Activated CD8-positive, alpha-beta memory T cell treated with anti-CD3 and anti-CD28 coated beads, Interleukin-2, amount 50 U/mL, for 1 hour (primary cell): ENCODE measurements around the gene PDIA3.
"Not testable (repeated sequence)": the region's sequence is repeated elsewhere in the genome, so short reads cannot be mapped to it uniquely, and the experiment has no call there.

Experiments
- DNase-seq: peaks from one replicate; pipeline ENCODE4 v3.0.0-alpha.2; 2020; ENCODE audit errors: extremely low read depth

The PDIA3 gene

DNA sequence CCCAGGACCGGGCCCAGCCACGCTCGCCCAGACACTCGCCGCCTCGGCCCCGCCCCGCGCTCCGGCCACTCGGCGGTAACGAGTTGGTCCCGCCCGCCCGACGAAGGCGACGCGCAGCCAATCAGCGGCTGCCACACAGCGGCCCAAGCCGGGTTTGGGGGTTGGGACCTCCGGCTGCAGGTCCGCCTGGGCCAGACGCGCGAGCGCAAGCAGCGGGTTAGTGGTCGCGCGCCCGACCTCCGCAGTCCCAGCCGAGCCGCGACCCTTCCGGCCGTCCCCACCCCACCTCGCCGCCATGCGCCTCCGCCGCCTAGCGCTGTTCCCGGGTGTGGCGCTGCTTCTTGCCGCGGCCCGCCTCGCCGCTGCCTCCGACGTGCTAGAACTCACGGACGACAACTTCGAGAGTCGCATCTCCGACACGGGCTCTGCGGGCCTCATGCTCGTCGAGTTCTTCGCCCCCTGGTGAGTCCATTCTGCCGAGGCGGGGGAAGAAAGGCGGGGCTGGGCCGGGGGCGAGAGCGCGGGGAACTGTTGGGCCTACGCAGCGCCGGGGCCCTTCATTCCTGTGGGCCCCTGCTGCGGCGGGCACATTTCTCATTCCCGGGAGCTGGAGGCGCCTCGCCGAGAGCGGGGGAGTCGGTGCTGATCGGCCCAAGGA, at the start of gene PDIA3:
TSS of gene PDIA3 (plus strand) at position 194 of the 658 bp plus-strand sequence. CDS start at position 296, 102 bp downstream.
- DNase-seq = peak; percentile 45

DNA sequence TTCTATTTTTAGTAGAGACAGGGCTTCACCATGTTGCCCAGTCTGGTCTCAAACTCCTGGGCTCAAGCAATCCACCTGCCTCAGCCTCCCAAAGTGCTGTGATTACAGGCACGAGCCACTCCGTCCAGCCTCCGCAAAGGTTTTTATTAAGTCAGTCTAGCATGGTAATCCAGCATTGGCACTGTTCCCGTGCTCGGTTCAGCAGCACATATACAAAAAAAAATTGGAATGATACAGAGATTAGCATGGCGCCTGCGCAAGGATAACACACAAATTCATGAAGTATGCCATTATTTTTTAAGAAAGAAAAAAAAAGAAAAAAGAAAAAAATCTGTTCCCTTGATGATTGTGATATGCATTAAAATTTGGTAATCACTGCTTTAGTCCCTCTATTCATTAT, 44.1 kb upstream of the PDIA3 start:
- no peak for DNase-seq

DNA sequence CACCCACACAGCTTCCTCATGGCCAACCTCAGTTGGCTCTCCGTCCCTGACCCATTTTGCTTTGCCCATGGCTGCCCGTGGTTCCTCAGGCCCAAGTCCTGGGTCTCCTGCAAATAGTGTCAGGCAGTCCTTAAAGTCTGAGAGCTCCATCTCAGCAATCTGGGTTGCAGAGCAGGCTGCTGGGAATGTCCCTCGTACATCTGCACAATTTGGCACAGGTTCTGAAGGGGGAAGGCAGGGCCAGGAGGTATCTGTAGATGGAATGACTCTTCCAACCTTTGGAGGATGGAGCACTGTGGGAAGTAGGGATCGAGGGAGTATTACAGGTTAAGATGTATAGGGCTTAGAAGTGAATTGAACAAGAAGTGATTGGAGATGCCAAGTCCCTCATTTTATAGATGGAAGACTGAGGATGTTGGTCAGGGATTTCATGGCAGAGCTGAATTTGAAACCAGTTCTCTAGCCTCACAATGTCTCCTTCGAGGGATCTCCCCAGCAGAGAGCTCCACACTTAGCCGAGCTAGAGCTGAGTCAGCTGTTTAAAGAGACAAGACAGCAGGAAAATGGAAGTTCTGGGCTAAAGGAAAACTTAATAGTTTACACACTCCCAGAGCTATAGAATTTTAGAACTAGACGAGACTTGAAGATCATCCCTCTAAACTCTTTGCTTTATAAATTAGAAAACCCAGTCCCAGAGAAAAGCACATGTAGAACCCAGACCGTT, 43.4 kb upstream of the PDIA3 start:
- no peak for DNase-seq

DNA sequence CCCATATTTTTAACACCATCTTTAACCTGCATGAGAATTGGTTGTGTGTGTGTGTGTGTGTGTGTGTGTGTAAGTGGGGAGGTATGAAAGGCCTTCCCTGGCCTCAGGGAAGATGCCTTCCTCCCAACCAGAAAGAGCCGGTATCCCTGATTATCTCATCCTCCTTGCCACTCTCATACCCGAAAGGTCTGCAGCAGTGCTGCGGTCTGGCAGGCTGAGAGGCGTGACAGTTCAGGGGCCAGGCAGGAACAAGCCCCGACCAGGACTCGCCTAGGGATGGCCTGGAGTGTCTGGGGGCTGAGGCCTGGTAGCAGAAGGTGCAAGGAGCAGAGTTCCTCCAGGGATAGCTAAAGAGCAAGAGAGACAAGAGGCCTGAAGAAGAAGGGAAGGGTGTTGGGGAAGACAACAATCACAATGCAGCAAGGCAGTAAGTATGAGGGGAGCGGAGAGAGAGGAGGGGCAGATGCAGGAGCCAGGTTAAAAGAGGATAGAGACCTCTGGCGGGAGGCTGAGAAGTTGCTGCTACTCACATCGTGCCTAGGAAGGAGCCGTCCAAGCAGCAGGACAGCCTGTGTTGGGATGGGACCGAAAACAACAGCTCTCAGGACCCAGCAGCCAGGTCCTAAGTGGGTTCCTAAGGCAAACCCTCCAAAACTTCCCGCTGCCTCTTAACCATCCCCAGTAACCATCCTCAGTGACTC, 35.7 kb upstream of the PDIA3 start:
- not testable (repeated sequence) for DNase-seq

DNA sequence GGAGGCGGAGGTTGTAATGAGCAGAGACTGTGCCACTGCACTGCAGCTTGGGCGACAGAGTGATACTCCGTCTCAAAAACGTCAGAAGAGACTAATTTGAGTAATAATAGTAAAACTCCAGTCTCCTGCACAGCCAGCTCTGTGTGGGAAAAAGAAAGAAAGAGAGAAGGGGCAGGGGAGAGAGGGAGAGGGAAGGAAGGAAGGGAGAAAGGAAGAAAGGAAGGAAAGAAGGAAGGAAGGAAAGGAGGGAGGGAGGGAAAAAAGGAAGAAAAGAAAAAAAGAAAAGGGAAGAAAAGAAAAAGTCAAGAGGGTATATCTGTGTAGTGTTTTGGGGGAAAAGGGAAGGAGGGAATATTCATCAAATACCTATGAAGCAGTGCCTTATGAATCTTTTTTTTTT, 23.1 kb upstream of the PDIA3 start:
- no peak for DNase-seq

DNA sequence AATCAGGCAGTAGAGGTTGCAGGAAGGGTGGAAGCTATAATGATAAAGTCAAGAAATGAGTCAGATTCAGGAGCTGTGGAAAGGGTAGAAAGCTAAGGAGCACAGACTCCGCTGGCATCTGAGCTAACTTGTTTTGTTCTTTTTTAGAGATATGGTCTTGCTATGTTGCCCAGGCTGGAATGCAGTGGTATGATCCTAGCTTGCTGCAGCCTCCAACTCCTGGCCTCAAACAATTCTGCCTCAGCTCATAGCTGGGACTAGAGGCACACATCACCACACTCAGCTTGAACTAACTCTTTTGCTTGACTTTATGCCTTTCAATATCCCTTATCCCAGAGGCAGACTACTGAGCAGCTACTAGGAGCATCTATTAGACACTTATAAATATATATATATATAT, 19.9 kb upstream of the PDIA3 start:
- DNase-seq = not testable (repeated sequence)

DNA sequence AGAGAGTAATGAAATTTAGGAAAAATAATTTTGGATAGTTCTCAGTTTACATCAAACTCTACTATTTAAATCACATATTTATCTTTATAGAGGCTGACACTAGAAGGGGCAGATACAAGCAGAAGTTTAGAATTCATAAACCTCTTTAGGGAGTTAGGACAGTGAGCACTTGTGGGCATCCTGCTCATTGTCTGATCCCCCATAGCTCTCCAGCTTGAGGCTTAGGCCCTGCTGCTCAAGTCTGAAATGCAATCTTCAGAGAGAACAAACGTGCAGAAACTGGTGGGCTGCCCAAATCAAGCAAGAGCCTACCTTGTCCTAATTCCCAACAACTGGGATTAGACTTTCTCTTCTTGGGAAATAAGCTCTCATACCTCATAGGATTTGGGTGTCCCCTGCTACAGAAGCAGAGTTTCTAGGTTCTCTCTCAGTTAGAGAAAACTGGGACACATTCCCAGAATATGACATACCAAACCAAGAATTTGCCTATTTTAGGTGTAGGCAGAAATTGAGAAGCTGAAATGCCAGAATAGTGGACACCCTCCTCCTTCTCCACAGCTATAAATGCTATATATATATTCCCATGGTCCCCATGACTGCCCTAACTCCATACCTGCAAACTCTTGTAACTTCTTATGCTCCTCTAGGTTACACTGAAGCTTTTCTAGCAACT, 18.0 kb upstream of the PDIA3 start:
- not testable (repeated sequence) for DNase-seq

DNA sequence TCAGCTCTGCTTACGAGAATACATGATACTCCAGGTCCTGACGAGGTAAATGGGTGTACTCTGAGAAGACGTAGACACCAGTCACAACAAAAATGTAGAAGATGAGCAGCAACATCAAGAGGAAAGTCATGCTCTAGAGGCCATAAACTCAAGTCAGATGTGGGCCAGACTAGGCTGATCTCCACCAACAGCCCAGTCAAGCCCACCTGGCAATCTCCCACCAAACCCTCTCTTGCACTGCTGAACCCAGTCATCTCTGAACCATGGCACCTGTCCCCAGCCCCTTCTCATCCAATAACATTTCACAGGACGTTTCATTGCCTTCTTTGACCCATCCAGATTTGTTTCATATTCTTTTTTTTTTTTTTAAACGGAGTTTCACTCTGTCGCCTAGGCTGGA, 10.8 kb upstream of the PDIA3 start:
- DNase-seq = no peak

DNA sequence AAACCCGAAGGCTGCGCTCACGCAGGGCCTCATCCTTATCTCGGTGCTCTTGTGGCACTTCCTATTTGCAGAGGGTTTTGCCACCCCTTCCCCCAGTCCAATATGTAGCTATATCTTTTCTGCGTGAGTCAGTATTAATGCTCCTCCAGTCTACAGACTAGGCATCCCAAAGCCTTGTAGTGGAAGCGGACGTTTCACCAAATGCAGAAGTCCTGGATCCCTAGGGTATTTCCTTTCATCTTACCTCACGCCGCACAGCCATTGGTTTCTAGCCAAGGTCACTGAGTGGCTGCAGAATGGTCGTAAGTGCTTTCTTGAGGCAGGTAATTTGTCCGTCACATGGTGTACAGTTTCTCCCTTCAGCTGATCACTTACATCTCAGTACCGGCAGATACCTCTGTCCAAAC, 668 bp downstream of the PDIA3 start:
- not testable (repeated sequence) for DNase-seq

DNA sequence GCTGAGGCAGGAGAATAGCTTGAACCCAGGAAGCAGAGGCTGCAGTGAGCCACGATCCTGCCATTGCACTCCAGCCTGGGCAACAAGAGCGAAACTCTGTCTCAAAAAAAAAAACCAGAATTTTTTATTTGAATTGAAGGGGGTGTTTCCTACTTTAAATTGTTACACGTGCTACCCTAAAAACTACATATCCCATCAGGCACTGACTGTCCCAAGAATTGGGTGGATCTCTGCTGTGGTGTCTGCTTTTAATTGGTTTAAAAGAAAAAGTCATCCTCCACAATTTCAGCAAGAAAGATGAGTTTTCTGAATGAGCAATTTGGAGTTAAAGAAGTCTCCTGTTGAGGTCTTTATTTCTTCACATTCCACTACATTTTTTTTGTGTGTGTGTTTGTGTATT, 2.1 kb downstream of the PDIA3 start:
- no peak for DNase-seq

DNA sequence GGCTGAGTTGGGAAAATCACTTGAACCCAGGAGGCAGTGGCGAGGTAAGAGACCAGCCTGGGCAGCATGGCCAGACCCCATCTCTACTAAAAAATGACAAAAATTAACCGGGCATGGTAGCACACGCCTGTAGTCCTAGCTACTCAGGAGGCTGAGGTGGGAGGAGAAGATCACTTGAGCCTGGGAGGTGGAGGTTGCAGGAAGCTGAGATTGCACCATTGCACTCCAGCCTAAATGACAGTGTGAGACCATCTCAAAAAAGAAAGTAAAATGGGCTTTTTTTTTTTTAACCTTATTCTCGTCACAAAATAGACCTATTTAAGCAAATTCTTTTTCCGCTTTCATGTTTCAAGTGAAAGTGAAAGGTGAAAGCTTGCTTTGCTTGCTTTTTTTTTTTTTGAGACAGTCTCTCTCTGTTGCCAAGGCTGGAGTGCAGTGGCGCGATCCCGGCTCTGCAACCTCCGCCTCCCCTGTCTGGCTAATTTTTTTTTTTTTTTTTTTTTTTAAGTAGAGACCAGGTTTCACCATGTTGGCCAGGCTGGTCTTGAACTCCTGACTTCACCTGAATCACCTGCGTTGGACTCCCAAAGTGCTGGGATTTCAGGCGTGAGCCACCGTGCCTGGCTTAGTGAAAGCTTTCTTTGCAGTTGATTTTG, 3.6 kb downstream of the PDIA3 start:
- DNase-seq = no peak

DNA sequence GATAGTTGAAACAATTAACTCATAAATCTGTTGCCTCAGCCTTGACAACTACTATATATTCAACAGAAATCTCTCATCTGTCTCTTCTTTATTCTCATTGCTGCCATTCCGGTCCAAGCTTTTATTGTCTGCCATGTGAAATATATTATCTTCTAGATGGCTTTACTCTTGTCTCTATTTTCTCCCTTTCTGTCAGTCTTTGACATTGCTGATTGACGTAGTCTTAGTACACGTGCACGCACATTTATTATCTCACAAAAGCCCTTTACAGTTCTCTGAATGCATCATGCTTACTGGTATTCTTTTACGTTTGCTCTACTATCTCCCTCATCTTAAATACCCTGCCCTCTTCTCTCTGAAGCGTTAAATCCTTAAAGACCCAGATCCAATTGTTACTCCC, 5.6 kb downstream of the PDIA3 start:
- no peak for DNase-seq

DNA sequence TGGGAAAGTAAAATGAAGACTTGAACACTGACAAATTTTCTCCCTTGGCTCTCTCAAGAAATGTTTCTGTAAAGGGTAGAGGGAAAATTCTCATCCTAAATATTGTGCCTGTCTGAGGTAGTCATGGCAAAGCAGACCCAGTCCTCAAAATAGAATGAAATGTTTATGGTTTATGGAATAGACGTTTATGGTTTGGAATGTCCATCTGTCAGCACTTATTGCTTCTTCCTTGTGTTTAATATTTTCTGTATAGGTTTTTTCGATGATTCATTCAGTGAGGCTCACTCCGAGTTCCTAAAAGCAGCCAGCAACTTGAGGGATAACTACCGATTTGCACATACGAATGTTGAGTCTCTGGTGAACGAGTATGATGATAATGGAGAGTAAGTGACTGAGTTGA, 16.6 kb downstream of the PDIA3 start:
- no peak for DNase-seq

DNA sequence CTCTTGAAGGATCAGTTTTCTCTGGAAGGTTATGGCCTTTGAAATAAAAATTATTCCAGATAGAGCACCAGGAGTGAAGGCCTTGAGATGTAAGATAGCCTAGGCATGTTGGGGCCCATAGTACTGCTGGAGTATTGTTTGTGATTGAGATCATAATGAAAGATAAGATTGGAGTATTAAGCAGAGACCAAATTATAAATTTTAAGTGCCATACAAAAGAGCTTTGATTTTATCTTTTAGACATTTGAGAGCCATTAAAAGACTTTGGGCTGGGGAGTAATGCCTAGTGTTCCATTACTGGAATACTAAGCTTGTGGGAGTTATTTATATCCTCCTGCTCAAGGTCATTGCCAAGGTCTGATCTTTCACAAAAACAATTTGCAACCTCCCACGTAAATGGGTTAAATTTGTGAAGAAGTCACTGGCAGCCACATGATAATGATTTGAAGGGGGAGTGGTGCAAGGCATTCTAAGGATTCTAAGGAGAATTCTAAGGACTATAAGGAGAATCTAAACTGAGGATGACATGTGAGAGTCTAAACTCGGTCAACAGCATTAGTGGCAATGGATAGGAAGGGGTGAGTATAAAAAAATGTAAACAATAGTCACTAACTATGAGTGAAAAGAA, 17.7 kb downstream of the PDIA3 start:
- DNase-seq = no peak

DNA sequence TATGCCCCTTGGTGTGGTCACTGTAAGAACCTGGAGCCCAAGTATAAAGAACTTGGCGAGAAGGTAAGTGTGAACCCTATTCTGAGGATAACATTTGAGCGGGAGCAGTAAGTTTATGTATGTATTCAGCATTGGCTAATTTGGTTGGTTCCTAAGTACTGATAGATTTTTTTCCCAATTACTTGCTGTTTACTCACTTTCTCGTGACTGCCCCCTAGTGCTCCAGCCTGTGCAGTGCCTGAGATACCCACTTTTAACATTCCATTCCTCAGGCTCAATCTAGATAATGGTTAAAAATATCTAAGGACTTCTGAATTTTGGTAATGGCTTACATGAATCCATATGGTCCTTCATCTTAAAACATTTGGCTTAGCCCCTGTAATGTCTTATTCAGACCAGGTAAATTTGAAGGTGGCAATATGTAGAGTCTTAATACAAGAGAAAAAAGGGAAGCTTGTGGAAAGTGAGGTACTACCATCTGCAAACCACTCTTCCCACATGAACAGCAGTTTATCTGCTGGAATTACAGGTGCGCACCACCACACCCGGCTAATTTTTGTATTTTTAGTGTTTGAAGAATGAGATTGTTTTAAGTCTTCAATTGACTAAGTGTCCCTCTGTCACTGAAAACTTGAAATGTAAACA, 23.5 kb downstream of the PDIA3 start:
- DNase-seq = no peak

DNA sequence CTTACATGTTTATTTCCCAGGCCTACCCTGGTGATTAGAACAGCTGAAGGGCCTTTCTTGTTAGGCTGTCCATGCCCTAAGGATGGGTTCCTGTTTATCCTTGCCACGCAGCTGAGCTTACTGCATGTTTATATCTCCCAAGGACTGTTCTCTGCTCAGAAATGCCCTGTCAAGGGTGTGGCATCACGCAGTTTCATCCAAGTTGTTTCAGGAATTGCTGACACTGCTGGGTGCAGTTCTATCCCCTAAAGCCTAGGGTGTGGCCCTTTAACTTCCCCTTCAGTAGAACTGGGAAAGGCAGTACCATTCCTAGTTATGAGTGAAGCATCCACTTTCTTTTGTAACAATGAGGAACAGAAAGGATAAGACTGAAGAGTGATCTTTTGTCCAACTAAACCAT, 25.6 kb downstream of the PDIA3 start:
- DNase-seq = no peak

DNA sequence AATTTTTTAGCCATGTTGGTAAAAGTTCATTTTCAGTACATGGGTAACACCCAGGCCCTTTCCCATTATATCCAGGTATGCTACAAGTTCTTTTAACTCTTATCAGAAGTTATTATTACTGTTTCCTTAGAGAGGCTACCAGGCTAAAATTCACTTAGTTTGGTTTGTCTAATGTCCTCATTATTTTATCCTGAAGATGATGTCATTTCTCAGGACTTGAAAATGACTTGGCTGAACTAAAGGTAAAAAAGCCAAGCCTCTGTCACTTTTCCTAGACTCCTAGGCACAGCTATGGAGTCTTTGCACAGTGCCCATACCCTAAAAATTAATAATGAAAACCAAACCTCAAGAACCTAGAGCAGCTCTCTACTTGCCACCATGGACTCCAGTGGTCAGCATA, 26.4 kb downstream of the PDIA3 start:
- DNase-seq = no peak

DNA sequence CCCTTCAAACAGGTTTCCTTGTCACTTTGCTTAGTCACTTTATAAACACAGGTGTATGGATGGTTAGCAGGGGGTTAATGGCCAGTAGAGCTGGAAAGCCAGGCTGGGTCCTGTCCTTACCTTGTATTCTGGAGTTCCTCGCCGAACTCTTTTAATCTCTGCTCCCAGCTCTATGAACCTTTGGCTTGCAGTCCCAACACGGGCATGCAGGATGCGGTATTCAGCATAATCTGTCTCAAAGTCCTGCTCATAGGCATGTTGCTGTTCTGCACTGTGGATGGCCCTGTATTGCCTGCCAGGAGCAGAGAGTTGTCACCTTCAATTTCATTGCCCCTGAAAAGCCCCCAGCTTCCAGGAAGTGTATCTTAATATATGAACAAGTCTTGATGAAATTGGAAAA, 27.8 kb downstream of the PDIA3 start:
- DNase-seq = no peak

DNA sequence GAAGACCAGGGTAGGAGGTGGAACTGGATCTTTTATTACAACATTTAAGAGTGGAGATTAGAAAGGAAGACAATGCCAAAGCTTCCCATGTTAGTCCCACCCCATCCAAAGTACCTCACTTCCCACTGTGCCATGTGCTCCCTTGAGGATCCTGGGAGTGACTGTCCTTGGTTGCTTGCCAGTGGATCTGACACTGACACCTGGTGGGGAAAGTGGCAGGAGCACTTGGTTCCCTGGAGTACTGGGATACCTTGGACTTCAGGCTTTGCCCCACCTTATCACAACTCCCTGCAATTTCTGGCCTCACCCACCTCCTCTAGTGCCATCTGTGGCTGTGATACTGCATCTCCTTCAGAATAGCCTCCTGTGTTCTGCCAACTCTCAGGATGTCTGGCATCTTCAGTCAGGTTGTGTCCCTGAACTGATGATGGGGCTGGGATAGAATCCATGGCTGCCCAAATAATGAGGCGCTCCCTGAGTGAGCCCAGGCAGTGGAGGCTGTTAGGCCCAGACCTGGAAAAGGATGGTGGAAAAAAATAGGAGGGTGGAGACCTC, 29.2 kb downstream of the PDIA3 start:
- DNase-seq = no peak

DNA sequence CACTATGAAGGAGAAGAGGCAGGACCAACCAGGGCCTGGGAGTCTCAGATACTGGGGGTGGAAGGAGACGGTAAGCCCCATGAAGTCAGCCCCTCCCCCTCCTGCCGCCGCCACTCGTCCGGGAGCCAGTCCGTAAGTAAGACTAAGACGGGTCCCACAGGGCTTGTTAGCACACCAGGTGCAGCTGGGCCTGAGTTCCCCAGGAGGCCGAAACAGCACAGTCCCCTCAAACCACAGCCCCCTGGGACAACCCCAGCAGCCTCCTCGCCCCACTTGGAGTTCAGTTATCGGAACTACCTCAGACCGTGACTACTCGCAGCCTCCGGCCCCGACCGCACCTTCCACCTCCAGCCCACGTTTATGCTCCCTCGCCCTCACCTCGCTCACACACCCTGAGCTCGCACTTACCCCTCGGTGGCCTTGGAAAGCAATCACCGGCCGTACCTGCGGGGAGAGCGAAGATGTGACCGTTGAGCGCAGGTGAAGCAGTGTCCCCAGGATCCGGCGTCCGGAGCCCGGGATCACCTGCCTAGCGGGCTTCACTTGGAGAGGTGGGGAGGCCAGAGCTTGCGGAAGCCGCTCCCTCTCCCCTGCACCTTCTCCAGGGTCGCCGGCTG, 30.0 kb downstream of the PDIA3 start:
- no peak for DNase-seq
